Measurements from ENCODE around the gene SLC12A8.
"Not testable (repeated sequence)": the region's sequence is repeated elsewhere in the genome, so short reads cannot be mapped to it uniquely, and the experiment has no call there.

Gene SLC12A8

GRCh38 chr3:125087768-125088391, 124.7 kb downstream of the SLC12A8 start:
- DNase-seq (ENCODE audit: extremely low read depth, low read depth) = no peak

DNA sequence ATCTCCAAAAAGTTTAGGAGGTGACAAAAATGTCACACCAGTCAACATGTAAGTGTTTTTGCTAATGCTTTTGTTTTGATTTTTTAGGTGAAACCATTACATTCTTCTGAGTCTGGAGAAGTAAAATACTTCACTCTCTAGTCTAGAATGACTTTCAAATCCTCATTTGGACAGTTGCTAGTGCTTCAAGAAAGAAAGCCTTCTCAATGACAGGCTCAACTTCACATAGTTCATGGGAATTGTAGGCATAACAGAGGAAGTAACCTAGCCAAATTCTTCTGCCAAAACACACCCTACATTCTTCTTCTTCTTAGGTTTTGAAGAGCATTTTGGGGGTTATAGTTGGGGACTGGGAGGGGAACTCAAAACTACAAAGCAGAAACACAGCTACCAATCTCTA, 127.4 kb downstream of the SLC12A8 start:
- no peak for DNase-seq (ENCODE audit: extremely low read depth, low read depth)
- TF ChIP-seq, protein P1, sequence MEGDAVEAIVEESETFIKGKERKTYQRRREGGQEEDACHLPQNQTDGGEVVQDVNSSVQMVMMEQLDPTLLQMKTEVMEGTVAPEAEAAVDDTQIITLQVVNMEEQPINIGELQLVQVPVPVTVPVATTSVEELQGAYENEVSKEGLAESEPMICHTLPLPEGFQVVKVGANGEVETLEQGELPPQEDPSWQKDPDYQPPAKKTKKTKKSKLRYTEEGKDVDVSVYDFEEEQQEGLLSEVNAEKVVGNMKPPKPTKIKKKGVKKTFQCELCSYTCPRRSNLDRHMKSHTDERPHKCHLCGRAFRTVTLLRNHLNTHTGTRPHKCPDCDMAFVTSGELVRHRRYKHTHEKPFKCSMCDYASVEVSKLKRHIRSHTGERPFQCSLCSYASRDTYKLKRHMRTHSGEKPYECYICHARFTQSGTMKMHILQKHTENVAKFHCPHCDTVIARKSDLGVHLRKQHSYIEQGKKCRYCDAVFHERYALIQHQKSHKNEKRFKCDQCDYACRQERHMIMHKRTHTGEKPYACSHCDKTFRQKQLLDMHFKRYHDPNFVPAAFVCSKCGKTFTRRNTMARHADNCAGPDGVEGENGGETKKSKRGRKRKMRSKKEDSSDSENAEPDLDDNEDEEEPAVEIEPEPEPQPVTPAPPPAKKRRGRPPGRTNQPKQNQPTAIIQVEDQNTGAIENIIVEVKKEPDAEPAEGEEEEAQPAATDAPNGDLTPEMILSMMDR (IDR thresholded peaks at IDR 0.05; ENCODE audit: low read depth, low read length) = no peak

More at GRCh38 chr3:125087768-125088391, 124.7 kb downstream of the SLC12A8 start:
- TF ChIP-seq, protein P1 (IDR thresholded peaks at IDR 0.05; ENCODE audit: low read depth, low read length) = no peak

DNA sequence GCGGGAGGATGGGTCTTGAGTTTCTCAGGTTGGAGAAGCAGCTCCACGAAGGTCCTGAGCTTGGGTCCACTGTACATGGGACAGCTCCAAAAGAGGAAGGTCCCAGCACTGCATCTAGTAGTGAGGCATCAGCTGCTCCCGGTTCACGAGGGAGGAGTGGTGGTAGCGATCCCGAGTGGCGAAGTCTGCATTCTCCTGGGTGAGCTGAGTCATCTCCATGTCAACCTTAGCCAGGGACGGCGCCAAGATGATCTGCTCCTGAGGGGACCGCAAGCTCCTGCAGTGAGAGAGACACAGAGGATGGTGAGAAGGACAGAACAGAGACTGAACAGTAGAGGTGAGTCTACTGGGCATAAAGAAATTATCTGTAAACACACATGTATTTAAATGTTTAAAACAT, 128.8 kb downstream of the SLC12A8 start:
- DNase-seq (ENCODE audit: extremely low read depth, low read depth) = no peak
- TF ChIP-seq, protein P1 (IDR thresholded peaks at IDR 0.05; ENCODE audit: low read depth, low read length) = no peak

GRCh38 chr3:125082339-125082738, 130.2 kb downstream of the SLC12A8 start:
- not testable (repeated sequence) for DNase-seq (ENCODE audit: extremely low read depth, low read depth)

- DNase-seq (ENCODE audit: extremely low read depth, low read depth) = no peak
- TF ChIP-seq, protein P1 (IDR thresholded peaks at IDR 0.05; ENCODE audit: low read depth, low read length) = no peak
Measured at GRCh38 chr3:125080077-125080476, 132.5 kb downstream of the SLC12A8 start.

DNA sequence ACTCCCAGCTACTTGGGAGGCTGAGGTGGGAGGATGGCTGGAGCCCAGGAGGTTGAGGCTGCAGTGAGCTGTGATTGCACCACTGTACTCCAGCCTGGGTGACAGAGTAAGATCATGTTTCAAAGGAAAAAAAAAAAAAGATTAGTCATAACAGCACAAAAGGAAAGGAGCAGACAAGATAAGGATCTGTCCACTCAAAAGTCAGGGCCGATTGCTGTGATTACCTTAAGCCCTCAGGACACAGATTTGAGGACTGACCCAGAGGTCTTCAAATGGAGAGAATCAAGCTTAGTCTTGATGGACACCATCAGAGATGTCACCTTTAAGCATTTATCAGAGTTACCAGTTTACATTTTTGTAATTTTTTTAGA, 132.9 kb downstream of the SLC12A8 start:
- DNase-seq (ENCODE audit: extremely low read depth, low read depth) = no peak
- TF ChIP-seq, protein P1 (IDR thresholded peaks at IDR 0.05; ENCODE audit: low read depth, low read length) = no peak

GRCh38 chr3:125078951-125079674, 133.4 kb downstream of the SLC12A8 start:
- TF ChIP-seq, protein P1 (IDR thresholded peaks at IDR 0.05; ENCODE audit: low read depth, low read length) = no peak
- no peak for DNase-seq (ENCODE audit: extremely low read depth, low read depth)
